ENCODE results near the gene RNF25. TPM values are rescaled to one million over a fixed set of nuclear protein-coding genes. Genes with fewer than 3 reads are reported as not detected.
"Not testable (repeated sequence)": the region's sequence is repeated elsewhere in the genome, so short reads cannot be mapped to it uniquely, and the experiment has no call there.

Gene RNF25
- total RNA-seq, 2 experiments from 2014 or later, result 22.0 to 25.7 TPM

DNA sequence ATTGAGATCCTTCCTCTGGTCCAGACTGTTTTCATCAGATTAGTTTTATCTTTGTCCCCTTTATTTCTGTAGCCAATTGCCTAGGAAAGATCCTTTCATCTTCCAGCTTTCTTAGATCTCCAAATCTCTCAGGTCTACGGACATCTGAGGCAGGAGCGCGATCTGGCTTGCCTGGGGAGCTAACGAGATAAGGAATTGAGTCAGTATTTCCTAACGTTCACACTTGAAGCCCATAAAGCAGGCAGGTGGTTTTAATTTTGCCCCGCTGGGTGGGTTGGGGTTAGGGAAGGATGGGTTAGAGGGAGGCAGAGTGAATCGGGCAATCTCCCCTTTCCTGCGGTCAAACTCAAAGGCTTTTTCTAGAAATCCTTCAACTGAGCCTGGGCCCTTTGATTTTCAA lies 38.1 kb upstream of the RNF25 start:
- Mint-ChIP-seq H3K9me3 (ENCODE audit: low read depth) (no peaks in the 10 kb centered on the region), H3K4me3 (peak overlapping the region; percentile 38), H3K36me3 (peaks cover 2% of the 10 kb centered on the region), H3K27me3 (peaks cover 8% of the 10 kb centered on the region), H3K27ac (no peak overlapping the region), H3K4me1 (peaks cover 51% of the 10 kb centered on the region)
- CTCF ChIA-PET, result interaction anchor here (0.6 to 3.2 kb wide), 21 partner anchors 8 to 416 kb away, joined by 3 to 24 read pairs (median 4); partner anchors contain the start of genes BCS1L, RNF25, STK36 and WNT10A
- DNase-seq (no peak), ATAC-seq (no peak)

DNA sequence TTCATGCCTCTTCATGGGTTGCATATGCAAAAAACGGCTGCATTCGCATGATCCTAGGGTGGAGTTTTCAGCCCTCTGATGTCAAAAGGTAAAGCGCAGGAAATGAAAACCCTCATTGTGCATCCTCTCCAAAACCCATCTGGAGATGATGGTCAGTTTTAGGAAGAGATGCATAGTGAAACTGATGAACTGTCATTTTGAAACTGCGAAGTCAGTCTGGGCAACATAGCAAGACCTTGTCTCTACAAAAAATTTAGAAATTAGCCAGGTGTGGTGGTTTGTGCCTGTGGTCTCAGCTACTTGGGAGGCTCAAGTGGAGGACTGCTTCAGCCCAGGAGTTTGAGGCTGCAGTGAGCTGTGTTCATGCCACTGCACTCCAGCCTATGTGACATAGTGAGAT lies 36.3 kb upstream of the RNF25 start:
- Mint-ChIP-seq H3K4me1 (peaks cover 39% of the 10 kb centered on the region), H3K36me3 (peaks cover 2% of the 10 kb centered on the region), H3K4me3 (no peak overlapping the region), H3K9me3 (ENCODE audit: low read depth) (no peaks in the 10 kb centered on the region), H3K27ac (peak overlapping the region; percentile 56), H3K27me3 (peaks cover 8% of the 10 kb centered on the region)
- peak; percentile 14 for ATAC-seq
- peak; percentile 69 for DNase-seq
- CTCF ChIA-PET, result interaction anchor here (0.8 to 2.6 kb wide), 9 partner anchors 9 to 590 kb away, joined by 3 to 18 read pairs (median 4); partner anchors contain the start of genes BCS1L, RNF25 and ZNF142

DNA sequence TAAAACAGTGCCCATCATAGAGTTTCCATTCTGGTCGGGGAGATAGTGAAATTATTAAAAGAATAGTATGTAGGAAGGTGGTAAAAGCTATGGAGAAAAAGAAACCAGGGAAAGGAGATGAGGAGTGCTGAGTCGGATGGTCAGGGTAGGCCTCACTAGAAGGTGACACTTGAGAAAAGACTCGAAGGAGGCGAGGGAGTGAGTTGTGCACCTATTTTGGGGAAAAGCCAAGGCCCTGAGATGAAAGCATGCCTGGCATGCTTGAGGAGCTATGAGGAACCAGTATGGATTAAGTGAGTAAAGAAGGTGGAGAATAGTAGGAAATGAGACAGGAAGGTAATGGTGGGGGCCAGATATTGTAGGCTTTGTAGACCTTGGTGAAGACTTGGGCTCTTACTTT lies 31.5 kb upstream of the RNF25 start:
- Mint-ChIP-seq H3K36me3 (no peaks in the 10 kb centered on the region), H3K4me1 (peaks cover 13% of the 10 kb centered on the region), H3K9me3 (ENCODE audit: low read depth) (no peaks in the 10 kb centered on the region), H3K27ac (no peak overlapping the region), H3K27me3 (peaks cover 8% of the 10 kb centered on the region), H3K4me3 (no peak overlapping the region)
- CTCF ChIA-PET, result interaction anchor here (0.6 to 0.7 kb wide), 2 partner anchors 24 to 147 kb away, joined by 4 read pairs; no protein-coding TSS in a partner anchor
- ATAC-seq (no peak), DNase-seq (no peak)

DNA sequence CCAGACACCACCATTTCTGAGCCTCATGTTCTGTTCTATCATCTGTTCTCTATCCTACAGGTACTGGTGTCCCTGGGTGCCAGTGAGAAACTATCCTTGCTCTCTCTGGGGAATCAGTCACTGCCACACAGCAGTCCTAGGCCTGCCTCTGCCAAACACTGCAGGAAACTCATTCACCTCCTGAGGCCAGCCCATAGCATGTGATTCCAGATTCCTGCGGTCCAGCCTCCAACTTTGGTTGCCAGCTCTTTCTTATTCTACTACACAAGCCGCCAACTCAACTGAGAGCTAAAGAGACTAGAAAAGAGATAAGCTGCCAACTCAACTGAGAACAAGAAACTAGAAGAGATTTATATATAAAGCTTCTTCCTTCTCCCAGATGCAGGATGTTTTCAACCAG lies 30.0 kb upstream of the RNF25 start:
- Mint-ChIP-seq H3K27ac (no peak overlapping the region), H3K4me1 (no peaks in the 10 kb centered on the region), H3K4me3 (no peak overlapping the region), H3K27me3 (peaks cover 4% of the 10 kb centered on the region), H3K9me3 (ENCODE audit: low read depth) (no peaks in the 10 kb centered on the region), H3K36me3 (no peaks in the 10 kb centered on the region)
- DNase-seq, result no peak
- CTCF ChIA-PET, result interaction anchor here (0.8 to 1.8 kb wide), 3 partner anchors 9 to 42 kb away, joined by 3 to 6 read pairs (median 3); partner anchors contain the start of genes BCS1L, TTLL4 and ZNF142
- ATAC-seq, result no peak

DNA sequence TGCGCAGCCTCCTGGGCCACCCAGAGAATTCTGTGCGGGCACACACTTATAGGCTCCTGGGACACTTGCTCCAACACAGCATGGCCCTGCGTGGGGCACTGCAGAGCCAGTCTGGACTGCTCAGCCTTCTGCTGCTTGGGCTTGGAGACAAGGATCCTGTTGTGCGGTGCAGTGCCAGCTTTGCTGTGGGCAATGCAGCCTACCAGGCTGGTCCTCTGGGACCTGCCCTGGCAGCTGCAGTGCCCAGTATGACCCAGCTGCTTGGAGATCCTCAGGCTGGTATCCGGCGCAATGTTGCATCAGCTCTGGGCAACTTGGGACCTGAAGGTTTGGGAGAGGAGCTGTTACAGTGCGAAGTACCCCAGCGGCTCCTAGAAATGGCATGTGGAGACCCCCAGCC lies 27.1 kb upstream of the RNF25 start:
- no peak overlapping the region for H3K27ac Mint-ChIP-seq
- DNase-seq, result no peak
- no peak for ATAC-seq
- H3K27me3 Mint-ChIP-seq, result no peaks in the 10 kb centered on the region
- H3K4me3 Mint-ChIP-seq, result no peak overlapping the region
- H3K36me3 Mint-ChIP-seq, result no peaks in the 10 kb centered on the region
- CTCF ChIA-PET, result interaction anchor here (2.9 kb wide), 1 partner anchor 12 kb away, joined by 8 read pairs; no protein-coding TSS in a partner anchor
- no peaks in the 10 kb centered on the region for H3K9me3 Mint-ChIP-seq (ENCODE audit: low read depth)
- no peaks in the 10 kb centered on the region for H3K4me1 Mint-ChIP-seq

DNA sequence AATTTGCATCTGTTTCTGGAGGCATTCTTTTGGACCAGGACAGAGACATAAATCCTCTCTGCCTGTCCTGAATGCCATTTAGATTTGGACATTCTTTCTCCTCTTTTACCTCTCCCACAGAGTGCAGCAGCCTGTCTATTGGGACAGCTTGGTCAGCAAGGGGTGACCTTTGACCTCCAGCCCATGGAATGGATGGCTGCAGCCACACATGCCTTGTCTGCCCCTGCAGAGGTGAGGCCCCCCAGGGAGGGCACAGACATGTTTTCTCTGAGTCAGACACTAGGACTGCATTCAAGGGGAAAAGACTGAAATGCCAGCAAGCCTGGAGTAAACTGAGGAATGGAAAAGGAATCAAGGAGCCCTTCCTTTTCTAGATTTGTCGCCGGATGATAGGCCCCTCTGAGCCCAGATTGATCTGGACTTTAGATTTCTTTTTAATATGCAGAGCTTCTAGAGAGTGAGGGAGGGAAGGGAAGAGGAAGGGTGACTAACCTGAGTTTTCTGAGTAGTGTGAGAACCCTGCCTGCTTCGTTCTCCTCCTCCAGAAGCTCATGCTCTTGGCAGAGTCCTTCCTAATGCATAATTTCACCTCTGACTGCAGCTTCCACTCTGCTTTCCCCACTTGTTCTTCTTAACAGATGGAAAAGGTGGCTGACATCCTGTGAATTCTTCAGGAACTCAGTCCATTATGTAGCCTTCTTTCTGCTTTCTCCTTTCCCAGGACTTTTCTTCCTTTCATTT lies 22.8 kb upstream of the RNF25 start:
- H3K4me3 Mint-ChIP-seq, result no peak overlapping the region
- no peaks in the 10 kb centered on the region for H3K9me3 Mint-ChIP-seq (ENCODE audit: low read depth)
- no peak for DNase-seq
- no peak for ATAC-seq
- no peak overlapping the region for H3K27ac Mint-ChIP-seq
- CTCF ChIA-PET, result no interaction called here
- no peaks in the 10 kb centered on the region for H3K27me3 Mint-ChIP-seq
- H3K4me1 Mint-ChIP-seq, result no peaks in the 10 kb centered on the region
- no peaks in the 10 kb centered on the region for H3K36me3 Mint-ChIP-seq

DNA sequence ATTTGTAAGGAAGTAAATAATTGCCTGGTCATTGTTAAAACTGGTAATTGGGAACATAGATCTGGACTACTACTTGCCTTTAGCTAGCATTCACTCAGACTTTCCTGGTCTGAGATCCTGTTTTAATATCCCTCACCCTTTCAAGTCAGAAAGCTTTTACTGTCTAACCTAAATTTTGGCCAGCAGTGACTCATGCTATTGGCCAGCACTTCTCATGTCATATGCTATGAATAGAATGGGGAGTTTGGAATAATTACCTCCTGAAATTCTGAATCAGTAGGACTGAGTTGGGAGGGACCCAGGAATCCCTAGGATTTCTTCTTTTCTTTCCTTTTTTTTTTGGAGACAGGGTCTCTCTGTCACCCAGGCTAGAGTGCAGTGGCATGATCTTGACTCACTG lies 19.4 kb upstream of the RNF25 start:
- no peaks in the 10 kb centered on the region for H3K4me1 Mint-ChIP-seq
- no peak overlapping the region for H3K27ac Mint-ChIP-seq
- H3K27me3 Mint-ChIP-seq, result no peaks in the 10 kb centered on the region
- CTCF ChIA-PET, result interaction anchor here (1.4 kb wide), 1 partner anchor 39 kb away, joined by 3 read pairs; no protein-coding TSS in a partner anchor
- H3K9me3 Mint-ChIP-seq (ENCODE audit: low read depth), result no peaks in the 10 kb centered on the region
- ATAC-seq (no peak), DNase-seq (no peak)
- H3K4me3 Mint-ChIP-seq, result no peak overlapping the region
- H3K36me3 Mint-ChIP-seq, result no peaks in the 10 kb centered on the region

DNA sequence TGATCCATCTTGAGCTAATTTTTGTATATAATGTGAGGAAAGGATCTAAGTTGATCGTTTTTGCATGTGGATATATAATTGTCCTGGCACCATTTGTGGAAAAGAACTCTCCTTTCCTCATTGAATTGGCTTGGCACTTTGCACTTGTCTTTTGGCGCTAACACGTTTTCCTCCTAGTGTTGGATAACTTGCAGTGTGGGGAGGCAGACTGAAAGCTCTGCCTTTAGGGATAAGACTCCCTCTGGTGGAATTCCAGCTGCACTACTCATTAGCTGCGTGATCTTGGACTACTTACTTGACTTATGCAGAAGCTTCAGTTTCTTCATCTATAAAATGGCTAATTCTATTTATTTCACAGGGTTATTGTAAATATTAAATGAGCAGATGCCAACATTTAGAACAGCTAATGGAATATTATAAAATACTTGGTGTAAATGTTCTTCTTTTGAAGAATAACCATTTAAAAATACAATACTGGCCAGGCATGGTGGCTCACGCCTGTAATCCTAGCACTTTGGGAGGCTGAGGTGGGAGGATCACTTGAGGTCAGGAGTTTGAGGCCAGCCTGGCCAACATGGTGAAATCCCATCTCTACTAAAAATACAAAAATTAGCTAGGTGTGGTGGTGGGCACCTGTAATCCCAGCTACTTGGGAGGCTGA lies 15.7 kb upstream of the RNF25 start:
- H3K4me3 Mint-ChIP-seq; H3K4me1 Mint-ChIP-seq; H3K27me3 Mint-ChIP-seq; H3K9me3 Mint-ChIP-seq (ENCODE audit: low read depth); H3K27ac Mint-ChIP-seq; H3K36me3 Mint-ChIP-seq: not testable (repeated sequence)
- CTCF ChIA-PET, result interaction anchor here (0.6 to 2.6 kb wide), 14 partner anchors 10 to 386 kb away, joined by 3 to 15 read pairs (median 4); partner anchors contain the start of genes BCS1L, TTLL4 and ZNF142
- DNase-seq (peak; percentile 51), ATAC-seq (peak; percentile 73)

DNA sequence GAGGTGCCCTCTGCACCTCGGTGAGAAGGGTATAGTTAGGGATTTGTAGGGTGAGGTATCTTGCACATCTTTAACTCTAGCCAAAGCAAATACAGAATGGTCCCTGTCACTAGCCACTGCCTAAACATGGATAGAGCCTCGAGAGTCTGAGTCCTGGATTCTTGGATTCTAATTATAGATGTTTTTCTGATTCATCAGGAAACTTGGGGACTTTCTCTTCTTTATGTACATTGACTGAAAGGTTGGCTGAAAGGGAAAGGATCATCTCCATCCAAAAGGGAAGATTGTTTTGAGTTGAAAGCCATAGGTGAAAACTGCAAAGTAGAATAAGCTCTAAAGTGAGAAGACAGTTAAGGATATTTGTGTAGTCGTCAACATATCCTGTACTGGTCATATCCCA lies 8.3 kb upstream of the RNF25 start:
- no peak overlapping the region for H3K27ac Mint-ChIP-seq
- DNase-seq (no peak), ATAC-seq (no peak)
- no peaks in the 10 kb centered on the region for H3K4me1 Mint-ChIP-seq
- no peaks in the 10 kb centered on the region for H3K9me3 Mint-ChIP-seq (ENCODE audit: low read depth)
- H3K36me3 Mint-ChIP-seq, result no peaks in the 10 kb centered on the region
- H3K4me3 Mint-ChIP-seq, result no peak overlapping the region
- CTCF ChIA-PET, result interaction anchor here (1.0 kb wide), 1 partner anchor 21 kb away, joined by 4 read pairs; the partner anchor contains the start of genes BCS1L and ZNF142
- no peaks in the 10 kb centered on the region for H3K27me3 Mint-ChIP-seq

DNA sequence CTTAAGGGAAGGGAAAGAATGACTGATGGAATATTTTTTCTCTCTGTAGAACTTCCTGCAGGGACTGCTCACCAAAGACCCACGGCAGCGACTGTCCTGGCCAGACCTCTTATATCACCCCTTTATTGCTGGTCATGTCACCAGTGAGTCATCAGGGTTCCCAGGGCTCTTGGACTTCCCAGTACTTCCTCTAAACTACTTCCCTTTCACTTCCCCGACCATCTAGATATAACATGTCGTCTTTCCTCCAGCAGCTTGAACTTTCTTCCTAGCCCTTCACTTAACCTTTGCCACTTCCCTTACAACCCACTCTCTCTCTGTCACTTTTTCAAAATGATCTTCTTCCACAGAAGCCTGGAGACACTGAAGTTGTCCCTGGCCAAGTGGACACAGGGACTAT lies 7.3 kb upstream of the RNF25 start:
- Mint-ChIP-seq H3K27me3 (no peaks in the 10 kb centered on the region), H3K4me3 (no peak overlapping the region), H3K4me1 (no peaks in the 10 kb centered on the region), H3K36me3 (no peaks in the 10 kb centered on the region), H3K9me3 (ENCODE audit: low read depth) (no peaks in the 10 kb centered on the region), H3K27ac (no peak overlapping the region)
- CTCF ChIA-PET, result no interaction called here
- DNase-seq, result no peak
- no peak for ATAC-seq

DNA sequence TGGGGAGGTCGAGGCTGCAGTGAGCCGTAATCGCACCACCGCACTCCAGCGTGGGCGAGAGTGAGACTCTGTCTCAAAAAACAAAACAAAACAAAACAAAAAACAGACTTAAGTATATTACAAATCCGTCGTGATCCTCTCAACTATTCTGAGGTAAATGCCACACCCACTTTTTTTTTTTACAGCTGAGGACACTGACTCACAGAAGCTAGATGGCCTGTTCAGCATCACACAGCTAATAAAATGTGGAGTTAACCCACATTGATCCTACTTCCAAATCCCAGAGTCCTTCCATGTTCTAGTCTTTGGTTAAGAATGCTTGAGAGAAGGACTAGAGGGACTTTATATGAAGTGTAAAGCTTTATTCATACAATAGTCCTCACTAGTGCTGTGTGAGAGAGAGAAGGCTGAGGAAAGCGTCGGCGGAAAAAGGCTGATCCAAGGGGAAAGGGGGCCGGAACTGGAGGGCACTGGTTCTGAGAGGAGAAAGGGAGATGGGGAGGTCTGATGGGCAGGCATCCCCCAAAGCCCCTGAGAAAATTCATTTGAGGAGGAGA lies 627 bp downstream of the RNF25 start:
- peak; percentile 7 for ATAC-seq
- peak overlapping the region; percentile 98 for H3K4me3 Mint-ChIP-seq

DNA sequence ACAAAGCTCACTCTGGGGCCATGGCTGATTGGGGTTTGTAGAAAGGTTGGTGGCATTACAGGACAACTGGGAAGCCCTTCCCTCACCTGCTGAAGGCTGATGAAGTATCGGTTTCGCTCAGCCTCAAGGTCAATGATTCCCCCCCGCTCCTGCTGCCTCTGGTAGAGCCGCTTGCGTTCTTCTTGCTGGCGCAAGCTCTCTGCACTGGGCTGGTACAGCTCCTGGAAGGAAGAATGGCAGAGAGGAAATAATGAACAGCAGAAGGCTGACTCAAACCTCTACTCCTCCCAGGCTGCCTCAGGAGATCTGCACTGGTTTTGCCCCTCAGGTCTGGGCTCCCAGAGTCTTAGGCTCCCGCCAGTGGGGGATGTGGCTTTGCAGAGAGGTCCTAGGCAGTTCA lies 7.1 kb downstream of the RNF25 start:
- H3K36me3 Mint-ChIP-seq, result peaks cover 34% of the 10 kb centered on the region

More for the DNA sequence above, 627 bp downstream of the RNF25 start:
- Mint-ChIP-seq H3K4me1 (peaks cover 24% of the 10 kb centered on the region), H3K36me3 (peaks cover 10% of the 10 kb centered on the region), H3K27ac (peak overlapping the region; percentile 91), H3K9me3 (ENCODE audit: low read depth) (no peaks in the 10 kb centered on the region), H3K27me3 (no peaks in the 10 kb centered on the region)
- CTCF ChIA-PET, result interaction anchor here (0.8 to 4.2 kb wide), 7 partner anchors 10 to 226 kb away, joined by 3 to 31 read pairs (median 4); partner anchors contain the start of genes BCS1L, TTLL4 and ZNF142
- no peak for DNase-seq

DNA sequence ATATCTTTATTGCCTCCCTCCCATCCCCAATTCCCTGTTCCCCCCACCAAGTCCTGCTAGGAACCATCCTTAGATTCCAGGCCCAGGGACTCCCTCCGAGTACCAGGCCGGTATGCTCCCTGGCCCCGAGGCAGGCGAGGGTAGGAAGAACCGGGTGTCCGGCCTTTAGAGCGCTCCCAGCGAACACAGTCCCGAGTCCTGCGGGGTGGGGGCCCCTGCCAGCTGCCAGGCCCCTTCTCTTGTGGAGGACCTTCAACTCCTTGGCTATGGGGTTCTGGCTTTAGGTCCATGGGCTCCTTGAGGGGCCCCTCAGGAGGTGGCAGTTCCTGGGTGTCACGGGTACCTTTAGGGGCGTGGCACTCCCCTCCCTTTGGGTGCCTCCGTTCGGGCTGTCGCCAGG lies 7.9 kb downstream of the RNF25 start:
- CTCF ChIA-PET, result interaction anchor here (1.0 kb wide), 1 partner anchor 184 kb away, joined by 3 read pairs; no protein-coding TSS in a partner anchor

More for the DNA sequence above, 7.1 kb downstream of the RNF25 start:
- Mint-ChIP-seq H3K27ac (no peak overlapping the region), H3K4me1 (peaks cover 20% of the 10 kb centered on the region), H3K27me3 (no peaks in the 10 kb centered on the region), H3K4me3 (no peak overlapping the region), H3K9me3 (ENCODE audit: low read depth) (no peaks in the 10 kb centered on the region)
- ATAC-seq (no peak), DNase-seq (no peak)
- CTCF ChIA-PET, result interaction anchor here (1.0 kb wide), 1 partner anchor 183 kb away, joined by 3 read pairs; no protein-coding TSS in a partner anchor

More for the DNA sequence above, 7.9 kb downstream of the RNF25 start:
- Mint-ChIP-seq H3K9me3 (ENCODE audit: low read depth) (no peaks in the 10 kb centered on the region), H3K27ac (no peak overlapping the region), H3K4me3 (no peak overlapping the region), H3K36me3 (peaks cover 34% of the 10 kb centered on the region), H3K4me1 (peaks cover 20% of the 10 kb centered on the region), H3K27me3 (no peaks in the 10 kb centered on the region)
- DNase-seq (no peak), ATAC-seq (no peak)

Data from activated CD8-positive, alpha-beta memory T cell treated with anti-CD3 and anti-CD28 coated beads, Interleukin-2, amount 10 ng/mL, durations not matched to agents 7 days and 5 days (primary cell).